GM12878 (cell line): ENCODE data around the gene PLA2G5.

Experiments used
- CREM ChIP-seq: IDR thresholded peaks from 2 replicates; pipeline ENCODE4 v1.6.1; 2014; ENCODE audit warnings: antibody characterized with exemption, low read depth
- CTCF ChIP-seq, 3 experiments: IDR thresholded peaks in 2 of 3; conservative IDR thresholded peaks in 1 of 3; 2 replicates each; pipeline ENCODE4 v1.5.1; 2011; ENCODE audit warnings: low read depth in 3 of 3, low read length in 3 of 3, mild to moderate bottlenecking in 3 of 3, control low read depth in 2 of 3, moderate library complexity in 2 of 3, inconsistent platforms in 1 of 3, mixed read lengths in 1 of 3; ENCODE audit not compliant: control insufficient read depth in 2 of 3, insufficient read depth in 1 of 3; ENCODE audit errors: extremely low read depth in 1 of 3
- EZH2 ChIP-seq: IDR thresholded peaks from 2 replicates; pipeline ENCODE4 v1.6.1; 2012; ENCODE audit warnings: low read depth, mild to moderate bottlenecking, control low read depth, inconsistent platforms, low read length, borderline replicate concordance; ENCODE audit not compliant: control insufficient read depth
- MYC ChIP-seq: IDR thresholded peaks from 2 replicates; pipeline ENCODE4 v1.6.1; 2011; ENCODE audit warnings: mild to moderate bottlenecking, low read length, moderate library complexity, inconsistent platforms; ENCODE audit not compliant: insufficient read depth, insufficient replicate concordance, insufficient read length, severe bottlenecking
- PKNOX1 ChIP-seq: fragments of 450-650 bp; IDR thresholded peaks from 2 replicates; pipeline ENCODE4 v1.6.1; 2016; ENCODE audit warnings: mild to moderate bottlenecking
- SUPT20H ChIP-seq: IDR thresholded peaks from 2 replicates; pipeline ENCODE4 v1.6.1; 2011; ENCODE audit warnings: low read depth, mild to moderate bottlenecking, low read length, moderate library complexity, borderline replicate concordance; ENCODE audit not compliant: control insufficient read depth

GRCh38 chr1:20111452-20111851 lies 41.5 kb downstream of the PLA2G5 start:
- TF ChIP-seq CTCF (IDR thresholded peaks at IDR 0.05 in 2 of 3, conservative IDR thresholded peaks at IDR 0.05 in 1 of 3; ENCODE audit: control insufficient read depth in 2 of 3, extremely low read depth in 1 of 3, insufficient read depth in 1 of 3, low read depth in 3 of 3, low read length in 3 of 3): no peak
- TF ChIP-seq PKNOX1: no peak
- TF ChIP-seq EZH2: no peak
- no peak for TF ChIP-seq CREM
- TF ChIP-seq MYC: no peak
- TF ChIP-seq SUPT20H: no peak
